Left ventricle myocardium inferior (tissue), 1 donor: ENCODE measurements around the gene RPH3AL. TPM values are rescaled to one million over a fixed set of nuclear protein-coding genes. Genes with fewer than 3 reads are reported as not detected.

Experiments
- DNase-seq: peaks from one replicate; pipeline ENCODE4 v3.0.0-alpha.2; 2020
- H3K27ac ChIP-seq: fragments of 200-600 bp; replicated peaks from 2 replicates; pipeline ENCODE4 v1.8.0; 2021
- H3K27me3 ChIP-seq: fragments of 200-600 bp; 2 replicates; pipeline ENCODE4 v1.8.0; 2021; ENCODE audit warnings: low read depth
- H3K36me3 ChIP-seq: fragments of 200-600 bp; 2 replicates; pipeline ENCODE4 v1.8.0; 2021
- H3K4me1 ChIP-seq: fragments of 200-600 bp; 2 replicates; pipeline ENCODE4 v1.8.0; 2021
- H3K4me3 ChIP-seq: fragments of 200-600 bp; 2 replicates; pipeline ENCODE4 v1.8.0; 2021; ENCODE audit warnings: mild to moderate bottlenecking, moderate library complexity
- H3K9me3 ChIP-seq: fragments of 200-600 bp; replicated peaks from 2 replicates; pipeline ENCODE4 v1.8.0; 2021
- intact Hi-C: fragments of 100-400 bp; cut with micrococcal nuclease; formaldehyde crosslinking; loops from one replicate; pipeline ENCODE4 v1.11.0; 2022
- total RNA-seq: library from RNA; stranded (reverse); fragmentation: NEBNext Ultra II Directional; extraction: Animal tissue kit (Norgen Biotek cat#: 25700); gene quantifications from one replicate; pipeline ENCODE4 v1.2.1, GENCODE V29; 2021
- TF ChIP-seq, protein P1 (sequence below): fragments of 200-600 bp; IDR thresholded peaks from 2 replicates; pipeline ENCODE4 v1.8.0; 2021; ENCODE audit warnings: antibody characterized with exemption, mild to moderate bottlenecking, borderline replicate concordance
- donor health status: DM: no; HTN: yes; CAD: no; lungs with severe emphysema.

RPH3AL gene
- total RNA-seq, 1 donor from 2014 or later: 4.0 TPM

DNA sequence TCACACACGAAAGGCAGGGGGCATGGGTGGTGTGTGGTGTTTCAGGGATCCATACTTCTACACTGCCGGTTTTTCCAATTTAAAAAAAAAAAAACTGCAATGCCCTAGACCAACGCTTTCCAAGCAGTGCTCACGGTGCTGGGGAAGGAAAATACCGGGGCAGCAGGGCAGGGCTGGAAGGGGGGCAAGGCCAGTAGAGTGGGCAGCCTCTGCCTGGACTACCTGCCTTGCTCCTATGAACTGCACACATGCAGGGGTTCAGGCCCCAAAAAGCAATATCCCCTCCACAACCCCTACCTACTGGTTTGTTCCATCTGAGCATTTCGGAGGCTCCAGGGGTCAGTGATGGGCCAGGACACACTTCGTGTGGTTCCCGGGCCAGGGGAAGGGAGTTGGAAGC, 29.4 kb downstream of the RPH3AL start:
- Histone ChIP-seq H3K27me3 (peaks cover 23% of the 10 kb centered on the region), H3K36me3 (peaks cover 18% of the 10 kb centered on the region), H3K9me3 (no peaks in the 10 kb centered on the region), H3K4me3 (no peak overlapping the region), H3K4me1 (peaks cover 10% of the 10 kb centered on the region), H3K27ac (no peak overlapping the region)
- intact Hi-C loops: no loop called here
- TF ChIP-seq, protein P1, sequence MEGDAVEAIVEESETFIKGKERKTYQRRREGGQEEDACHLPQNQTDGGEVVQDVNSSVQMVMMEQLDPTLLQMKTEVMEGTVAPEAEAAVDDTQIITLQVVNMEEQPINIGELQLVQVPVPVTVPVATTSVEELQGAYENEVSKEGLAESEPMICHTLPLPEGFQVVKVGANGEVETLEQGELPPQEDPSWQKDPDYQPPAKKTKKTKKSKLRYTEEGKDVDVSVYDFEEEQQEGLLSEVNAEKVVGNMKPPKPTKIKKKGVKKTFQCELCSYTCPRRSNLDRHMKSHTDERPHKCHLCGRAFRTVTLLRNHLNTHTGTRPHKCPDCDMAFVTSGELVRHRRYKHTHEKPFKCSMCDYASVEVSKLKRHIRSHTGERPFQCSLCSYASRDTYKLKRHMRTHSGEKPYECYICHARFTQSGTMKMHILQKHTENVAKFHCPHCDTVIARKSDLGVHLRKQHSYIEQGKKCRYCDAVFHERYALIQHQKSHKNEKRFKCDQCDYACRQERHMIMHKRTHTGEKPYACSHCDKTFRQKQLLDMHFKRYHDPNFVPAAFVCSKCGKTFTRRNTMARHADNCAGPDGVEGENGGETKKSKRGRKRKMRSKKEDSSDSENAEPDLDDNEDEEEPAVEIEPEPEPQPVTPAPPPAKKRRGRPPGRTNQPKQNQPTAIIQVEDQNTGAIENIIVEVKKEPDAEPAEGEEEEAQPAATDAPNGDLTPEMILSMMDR: no peak
- DNase-seq: no peak

DNA sequence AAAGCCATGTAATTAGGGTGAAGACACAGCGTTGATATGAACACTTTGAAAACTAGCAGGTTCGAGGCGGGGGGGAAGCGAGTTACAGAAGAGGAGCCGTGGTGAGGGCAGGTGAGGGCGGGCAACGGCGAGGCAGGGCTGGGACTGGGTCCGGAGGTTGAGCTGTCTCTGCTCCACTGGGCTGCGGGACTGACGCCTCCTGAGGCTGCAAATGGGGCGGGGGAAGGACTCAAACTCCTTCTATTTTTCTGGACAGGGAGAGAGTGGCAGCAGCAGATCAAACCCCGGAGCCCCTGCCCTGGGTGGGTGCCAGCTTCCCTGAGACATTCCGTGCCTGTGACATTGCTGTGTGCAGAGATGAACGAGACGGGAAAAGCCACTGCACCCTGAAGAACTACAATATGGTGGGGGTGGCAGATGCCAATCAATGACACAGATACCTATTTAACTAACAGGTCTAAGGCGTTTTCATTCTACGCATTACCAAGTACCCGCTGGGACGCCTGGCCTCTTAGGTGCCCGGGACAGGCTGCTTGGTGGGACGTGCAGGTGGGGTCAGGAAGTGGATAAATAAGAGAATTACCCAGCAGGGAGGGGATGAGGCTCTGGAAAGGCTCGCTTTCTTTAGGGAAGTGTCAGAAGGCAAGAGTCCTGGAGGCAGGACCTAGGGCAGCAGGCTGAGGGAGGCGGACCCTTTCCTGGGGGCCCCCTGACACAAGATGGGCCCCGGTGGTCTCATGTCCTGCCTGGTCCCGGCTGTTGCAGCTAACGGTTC, 30.4 kb downstream of the RPH3AL start:
- Histone ChIP-seq H3K4me3 (no peak overlapping the region), H3K36me3 (peaks cover 18% of the 10 kb centered on the region), H3K4me1 (peaks cover 10% of the 10 kb centered on the region), H3K27ac (no peak overlapping the region), H3K9me3 (no peaks in the 10 kb centered on the region), H3K27me3 (peaks cover 23% of the 10 kb centered on the region)
- DNase-seq: no peak
- TF ChIP-seq, protein P1: no peak
- intact Hi-C loops: no loop called here

DNA sequence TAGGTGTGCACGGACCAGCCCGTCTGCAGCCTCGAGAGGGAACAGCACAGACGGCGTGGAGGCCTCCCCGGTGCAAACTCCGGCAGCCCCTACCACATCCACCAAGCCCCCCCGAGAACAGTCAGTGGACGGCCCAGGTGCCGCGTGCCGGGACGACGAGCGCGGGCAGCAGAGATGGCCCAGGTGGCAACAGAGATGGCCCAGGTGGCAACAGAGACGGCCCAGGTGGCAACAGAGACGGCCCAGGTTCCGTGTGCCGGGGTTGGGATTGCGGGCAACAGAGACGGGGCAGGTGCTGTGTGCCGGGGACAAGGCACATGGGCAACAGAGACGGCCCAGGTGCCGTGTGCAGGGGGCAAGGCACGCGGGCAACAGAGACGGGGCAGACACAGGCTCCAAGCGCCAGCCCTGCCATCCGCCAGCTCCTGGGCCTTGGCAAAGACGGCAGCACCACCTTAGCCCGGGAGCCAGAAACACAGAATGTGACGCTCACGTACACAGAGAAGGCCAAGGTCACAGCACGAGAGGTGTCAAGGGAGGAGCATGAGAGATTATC, 31.1 kb downstream of the RPH3AL start:
- TF ChIP-seq, protein P1: no peak
- Histone ChIP-seq H3K4me3 (no peak overlapping the region), H3K4me1 (peaks cover 10% of the 10 kb centered on the region), H3K27ac (no peak overlapping the region), H3K36me3 (peaks cover 13% of the 10 kb centered on the region), H3K27me3 (peaks cover 23% of the 10 kb centered on the region), H3K9me3 (no peaks in the 10 kb centered on the region)
- no peak for DNase-seq
- intact Hi-C loops: no loop called here

DNA sequence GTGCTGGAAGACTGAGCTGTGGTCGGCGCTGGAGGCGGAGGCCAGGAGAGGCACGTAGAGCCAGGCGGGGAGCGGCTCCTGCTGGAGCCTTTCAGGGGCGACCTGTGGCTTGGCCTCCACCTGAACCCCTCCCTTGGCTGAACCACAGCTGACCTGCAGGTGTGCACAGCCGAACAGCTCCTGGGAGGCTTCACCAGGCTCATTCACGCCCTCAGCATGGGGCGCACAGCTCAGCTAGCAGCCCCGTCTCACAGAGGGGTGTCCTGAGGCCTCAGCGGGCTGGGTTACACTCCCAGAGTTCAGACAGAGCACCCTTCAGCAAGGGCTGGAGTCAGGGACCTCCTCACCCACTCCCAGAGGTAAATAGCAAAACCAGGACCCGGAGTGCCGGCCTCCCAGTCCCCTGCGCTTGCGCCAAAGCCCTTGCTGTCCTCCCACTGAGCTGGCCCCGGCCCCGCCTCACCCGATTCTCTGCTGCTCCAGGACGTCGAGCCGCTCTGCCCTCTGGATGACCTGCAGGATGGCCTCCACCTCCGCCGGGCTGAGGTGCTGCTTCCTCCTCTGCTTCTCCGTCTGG, 31.7 kb downstream of the RPH3AL start:
- TF ChIP-seq, protein P1: no peak
- H3K27ac ChIP-seq: no peak overlapping the region
- no peaks in the 10 kb centered on the region for H3K9me3 ChIP-seq
- H3K4me1 ChIP-seq: peaks cover 10% of the 10 kb centered on the region
- intact Hi-C loops: no loop called here
- peaks cover 13% of the 10 kb centered on the region for H3K36me3 ChIP-seq
- H3K4me3 ChIP-seq: no peak overlapping the region
- H3K27me3 ChIP-seq: peaks cover 23% of the 10 kb centered on the region
- DNase-seq: no peak

DNA sequence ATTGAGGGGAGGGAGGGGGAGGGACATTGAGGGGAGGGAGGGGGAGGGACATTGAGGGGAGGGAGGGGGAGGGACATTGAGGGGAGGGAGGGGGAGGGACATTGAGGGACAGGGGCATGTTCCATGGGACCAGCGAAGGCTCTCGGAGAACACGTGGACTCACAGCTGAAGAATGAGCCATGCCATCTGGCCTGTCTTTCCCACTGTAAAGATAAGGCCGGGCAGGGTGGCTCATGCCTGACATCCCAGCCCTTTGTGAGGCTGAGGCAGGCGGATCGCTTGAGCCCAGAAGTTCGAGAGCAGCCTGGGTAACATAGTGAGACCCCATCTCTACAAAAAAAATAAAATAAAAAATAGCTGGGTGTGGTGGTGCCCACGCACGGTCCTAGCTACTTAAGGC, 32.5 kb downstream of the RPH3AL start:
- TF ChIP-seq, protein P1: no peak
- intact Hi-C loops: no loop called here
- peaks cover 23% of the 10 kb centered on the region for H3K27me3 ChIP-seq
- DNase-seq: no peak
- no peak overlapping the region for H3K27ac ChIP-seq
- H3K4me3 ChIP-seq: no peak overlapping the region
- H3K9me3 ChIP-seq: no peaks in the 10 kb centered on the region
- peaks cover 10% of the 10 kb centered on the region for H3K4me1 ChIP-seq
- peaks cover 13% of the 10 kb centered on the region for H3K36me3 ChIP-seq
